Choroid plexus epithelial cell (primary cell): Measurements from ENCODE around the gene RRAGA.

Experiments
- DNase-seq: peaks from one replicate; pipeline ENCODE4 v3.0.0-alpha.2; 2010; ENCODE audit warnings: low read depth
- H3K4me3 ChIP-seq: 2 replicates; pipeline ENCODE4 v1.5.1; 2011; ENCODE audit warnings: low read depth, mild to moderate bottlenecking, control low read depth, low read length, moderate library complexity
- CTCF ChIP-seq: conservative IDR thresholded peaks from 2 replicates; pipeline ENCODE4 v1.5.1; 2011; ENCODE audit warnings: low read depth, mild to moderate bottlenecking, control low read depth, inconsistent platforms, low read length, moderate library complexity

The RRAGA gene

GRCh38 chr9:19023078-19023477, 26.1 kb upstream of the RRAGA start:
- no peak for TF ChIP-seq CTCF

GRCh38 chr9:19026375-19026774, 22.9 kb upstream of the RRAGA start:
- DNase-seq, result no peak
- no peak for TF ChIP-seq CTCF
- no peak overlapping the region for H3K4me3 ChIP-seq

More at GRCh38 chr9:19023078-19023477, 26.1 kb upstream of the RRAGA start:
- DNase-seq, result no peak
- H3K4me3 ChIP-seq, result no peak overlapping the region

- no peak overlapping the region for H3K4me3 ChIP-seq
- no peak for DNase-seq
- no peak for TF ChIP-seq CTCF
Measured at GRCh38 chr9:19027825-19028224, 21.4 kb upstream of the RRAGA start.

GRCh38 chr9:19028835-19029451, 20.3 kb upstream of the RRAGA start:
- TF ChIP-seq CTCF, result peak; percentile 73
- H3K4me3 ChIP-seq, result no peak overlapping the region
- peak; percentile 87 for DNase-seq

GRCh38 chr9:19030899-19031298, 18.3 kb upstream of the RRAGA start:
- TF ChIP-seq CTCF, result no peak
- DNase-seq, result peak; percentile 19

GRCh38 chr9:19032406-19032805, 16.8 kb upstream of the RRAGA start:
- no peak for DNase-seq
- H3K4me3 ChIP-seq, result no peak overlapping the region
- no peak for TF ChIP-seq CTCF

More at GRCh38 chr9:19030899-19031298, 18.3 kb upstream of the RRAGA start:
- no peak overlapping the region for H3K4me3 ChIP-seq

- no peak for DNase-seq
- no peak within 1 kb of the TSS for H3K4me3 ChIP-seq
Measured at GRCh38 chr9:19033015-19033414, 16.2 kb upstream of the RRAGA start, which contains the start of gene SAXO1. TSS of gene SAXO1 (minus strand) at chr9:19033209. CDS start at chr9:19032908, 301 bp downstream.

More at GRCh38 chr9:19033015-19033414, 16.2 kb upstream of the RRAGA start, which contains the start of gene SAXO1:
- TF ChIP-seq CTCF, result no peak
